Upper lobe of right lung (tissue), 1 donor: Measurements from ENCODE around the gene SLC36A4. TPM values are rescaled to one million over a fixed set of nuclear protein-coding genes. Genes with fewer than 3 reads are reported as not detected.
A peak's percentile ranks its signal among the peaks of the same experiment; 100 is the strongest.
"Not testable (repeated sequence)": the region's sequence is repeated elsewhere in the genome, so short reads cannot be mapped to it uniquely, and the experiment has no call there.

Experiments
- ATAC-seq: fragments of 200-7000 bp; cut with Tn5 transposase; one replicate; pipeline ENCODE4 v1.9.1; 2020; ENCODE audit warnings: mild to moderate bottlenecking, moderate library complexity
- DNase-seq: peaks from one replicate; pipeline ENCODE4 v3.0.0-alpha.2; 2020
- H3K27ac ChIP-seq: fragments of 200-600 bp; one replicate; pipeline ENCODE4 v1.8.0; 2022
- H3K27me3 ChIP-seq: fragments of 200-600 bp; one replicate; pipeline ENCODE4 v1.8.0; 2022; ENCODE audit warnings: mild to moderate bottlenecking
- H3K36me3 ChIP-seq: fragments of 200-600 bp; one replicate; pipeline ENCODE4 v1.8.0; 2022
- H3K4me1 ChIP-seq: fragments of 200-600 bp; one replicate; pipeline ENCODE4 v1.8.0; 2022
- H3K4me3 ChIP-seq: fragments of 200-600 bp; one replicate; pipeline ENCODE4 v1.8.0; 2022; ENCODE audit warnings: mild to moderate bottlenecking
- H3K9me3 ChIP-seq: fragments of 200-600 bp; one replicate; pipeline ENCODE4 v1.8.0; 2022
- CTCF ChIP-seq: fragments of 200-600 bp; IDR thresholded peaks from one replicate; pipeline ENCODE4 v1.8.0; 2022; ENCODE audit warnings: antibody characterized with exemption
- intact Hi-C: fragments of 100-400 bp; cut with DNase I; formaldehyde crosslinking; loops from one replicate; pipeline ENCODE4 v1.11.0; 2022
- total RNA-seq: library from RNA; stranded (reverse); fragmentation: NEBNext Ultra II Directional; extraction: Animal tissue kit (Norgen Biotek cat#: 25700); gene quantifications from one replicate; pipeline ENCODE4 v1.2.1, GENCODE V29; 2021
- donor health status: DM: no; HTN: yes; CAD: no; lungs with severe emphysema.

Gene SLC36A4
- total RNA-seq, 1 donor from 2014 or later, result 15.8 TPM

GRCh38 chr11:93113824-93114223 lies 84.0 kb downstream of the SLC36A4 start:
- DNase-seq (no peak), ATAC-seq (no peak)
- Histone ChIP-seq H3K9me3 (no peaks in the 10 kb centered on the region), H3K4me1 (no peaks in the 10 kb centered on the region), H3K36me3 (no peaks in the 10 kb centered on the region), H3K4me3 (no peak overlapping the region), H3K27ac (no peak overlapping the region), H3K27me3 (no peaks in the 10 kb centered on the region)
- TF ChIP-seq CTCF, result no peak
- intact Hi-C loops, result no loop called here

- H3K27me3 ChIP-seq, H3K9me3 ChIP-seq, DNase-seq, H3K27ac ChIP-seq, H3K4me3 ChIP-seq, H3K36me3 ChIP-seq, intact Hi-C loops, ATAC-seq, H3K4me1 ChIP-seq: not testable (repeated sequence)
Observed at GRCh38 chr11:93111147-93111546, 86.6 kb downstream of the SLC36A4 start.

- intact Hi-C loops, result no loop called here
- DNase-seq, result no peak
- H3K4me3 ChIP-seq, result no peak overlapping the region
Observed at GRCh38 chr11:93100211-93100610, 97.6 kb downstream of the SLC36A4 start.

GRCh38 chr11:93099806-93100205 lies 98.0 kb downstream of the SLC36A4 start:
- ATAC-seq (no peak), DNase-seq (no peak)
- Histone ChIP-seq H3K36me3 (no peaks in the 10 kb centered on the region), H3K27ac (no peak overlapping the region), H3K4me1 (no peaks in the 10 kb centered on the region), H3K27me3 (no peaks in the 10 kb centered on the region), H3K9me3 (no peaks in the 10 kb centered on the region), H3K4me3 (no peak overlapping the region)
- intact Hi-C loops, result no loop called here
- no peak for TF ChIP-seq CTCF

More at GRCh38 chr11:93100211-93100610, 97.6 kb downstream of the SLC36A4 start:
- Histone ChIP-seq H3K27ac (no peak overlapping the region), H3K9me3 (no peaks in the 10 kb centered on the region), H3K36me3 (no peaks in the 10 kb centered on the region), H3K27me3 (no peaks in the 10 kb centered on the region), H3K4me1 (no peaks in the 10 kb centered on the region)
- peak; percentile 17 for ATAC-seq
- no peak for TF ChIP-seq CTCF

Other genes starting within 250 kb of the SLC36A4 start
- gene MTNR1B, start 228.3 kb downstream of the SLC36A4 start, total RNA-seq, result not detected
- gene DEUP1, start 132.8 kb upstream of the SLC36A4 start, total RNA-seq, result not detected